SK-N-SH treated with all-trans-retinoic acid at 6 μM for 48 hours (cell line): Measurements from ENCODE around the gene ATP13A2.

Experiments
- ARNTL ChIP-seq: fragments of 450-650 bp; formaldehyde crosslinking; IDR thresholded peaks from 2 replicates; pipeline ENCODE4 v1.5.0; 2020; ENCODE audit warnings: low read depth, mild to moderate bottlenecking, moderate library complexity, borderline replicate concordance
- CSDC2 ChIP-seq: fragments of 250-450 bp; sonication (Bioruptor Pico); IDR thresholded peaks from 2 replicates; pipeline ENCODE4 v1.5.0; 2020; ENCODE audit warnings: mild to moderate bottlenecking, moderate library complexity
- GLIS3 ChIP-seq: fragments of 250-450 bp; sonication (Bioruptor Pico); IDR thresholded peaks from 2 replicates; pipeline ENCODE4 v1.5.0; 2020; ENCODE audit warnings: mild to moderate bottlenecking, moderate library complexity
- ISL1 ChIP-seq: fragments of 250-450 bp; sonication (Bioruptor Pico); IDR thresholded peaks from 2 replicates; pipeline ENCODE4 v2.1.2; 2022; ENCODE audit warnings: mild to moderate bottlenecking, moderate library complexity
- OSR1 ChIP-seq: fragments of 250-450 bp; sonication (Bioruptor Pico); IDR thresholded peaks from 2 replicates; pipeline ENCODE4 v1.8.0; 2022; ENCODE audit warnings: moderate library complexity, mild to moderate bottlenecking, inconsistent platforms
- RARB ChIP-seq: fragments of 250-450 bp; sonication (Bioruptor Pico); IDR thresholded peaks from 2 replicates; pipeline ENCODE4 v1.8.0; 2021; ENCODE audit warnings: mild to moderate bottlenecking, moderate library complexity
- TOX ChIP-seq: fragments of 250-450 bp; sonication (Bioruptor Pico); IDR thresholded peaks from 2 replicates; pipeline ENCODE4 v1.8.0; 2021; ENCODE audit warnings: mild to moderate bottlenecking, moderate library complexity, borderline replicate concordance
- ZC3H10 ChIP-seq: fragments of 250-450 bp; sonication (Bioruptor Pico); IDR thresholded peaks from 2 replicates; pipeline ENCODE4 v1.5.1; 2021; ENCODE audit warnings: mild to moderate bottlenecking, moderate library complexity
- ZFP30 ChIP-seq: fragments of 450-650 bp; formaldehyde crosslinking; IDR thresholded peaks from 2 replicates; pipeline ENCODE4 v1.5.0; 2022; ENCODE audit warnings: mild to moderate bottlenecking, moderate library complexity
- ZNF70 ChIP-seq: fragments of 450-650 bp; formaldehyde crosslinking; IDR thresholded peaks from 2 replicates; pipeline ENCODE4 v1.5.0; 2020; ENCODE audit warnings: mild to moderate bottlenecking, moderate library complexity
- TF ChIP-seq, protein P1 (sequence below): fragments of 250-450 bp; sonication (Bioruptor Pico); IDR thresholded peaks from 2 replicates; pipeline ENCODE4 v1.8.0; 2020; ENCODE audit warnings: mild to moderate bottlenecking, moderate library complexity, borderline replicate concordance

DNA sequence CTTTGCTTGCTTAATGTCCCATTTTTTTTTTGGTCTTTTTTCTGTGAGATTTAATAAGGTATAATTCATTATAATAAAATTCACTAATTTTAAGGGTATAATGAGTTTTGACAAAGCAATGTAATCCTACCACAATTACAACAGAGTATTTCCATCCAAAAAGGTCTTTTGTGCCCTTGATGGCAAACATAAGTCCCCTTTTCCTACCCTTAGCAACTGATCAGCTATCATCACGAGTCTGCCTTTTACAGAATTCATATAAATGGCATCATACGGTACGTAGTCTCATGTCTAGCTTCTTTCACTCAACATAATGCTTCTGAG, 34.6 kb upstream of the ATP13A2 start:
- no peak for TF ChIP-seq CSDC2 (CRISPR knock-in tag)
- TF ChIP-seq ARNTL (CRISPR knock-in tag): no peak
- TF ChIP-seq TOX (CRISPR knock-in tag): no peak
- no peak for TF ChIP-seq OSR1 (CRISPR knock-in tag)
- TF ChIP-seq ZNF70 (CRISPR knock-in tag): no peak
- TF ChIP-seq, protein P1, sequence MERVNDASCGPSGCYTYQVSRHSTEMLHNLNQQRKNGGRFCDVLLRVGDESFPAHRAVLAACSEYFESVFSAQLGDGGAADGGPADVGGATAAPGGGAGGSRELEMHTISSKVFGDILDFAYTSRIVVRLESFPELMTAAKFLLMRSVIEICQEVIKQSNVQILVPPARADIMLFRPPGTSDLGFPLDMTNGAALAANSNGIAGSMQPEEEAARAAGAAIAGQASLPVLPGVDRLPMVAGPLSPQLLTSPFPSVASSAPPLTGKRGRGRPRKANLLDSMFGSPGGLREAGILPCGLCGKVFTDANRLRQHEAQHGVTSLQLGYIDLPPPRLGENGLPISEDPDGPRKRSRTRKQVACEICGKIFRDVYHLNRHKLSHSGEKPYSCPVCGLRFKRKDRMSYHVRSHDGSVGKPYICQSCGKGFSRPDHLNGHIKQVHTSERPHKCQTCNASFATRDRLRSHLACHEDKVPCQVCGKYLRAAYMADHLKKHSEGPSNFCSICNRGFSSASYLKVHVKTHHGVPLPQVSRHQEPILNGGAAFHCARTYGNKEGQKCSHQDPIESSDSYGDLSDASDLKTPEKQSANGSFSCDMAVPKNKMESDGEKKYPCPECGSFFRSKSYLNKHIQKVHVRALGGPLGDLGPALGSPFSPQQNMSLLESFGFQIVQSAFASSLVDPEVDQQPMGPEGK (CRISPR knock-in tag): no peak
- TF ChIP-seq ZFP30 (CRISPR knock-in tag): no peak
- TF ChIP-seq ZC3H10 (CRISPR knock-in tag): no peak
- no peak for TF ChIP-seq GLIS3
- TF ChIP-seq RARB (CRISPR knock-in tag): no peak
- no peak for TF ChIP-seq ISL1
